Putamen (tissue), 1 donor: ENCODE measurements around the gene NMNAT2.
"Not testable (repeated sequence)": the region's sequence is repeated elsewhere in the genome, so short reads cannot be mapped to it uniquely, and the experiment has no call there.

Experiments
- DNase-seq: peaks from one replicate; pipeline ENCODE4 v3.0.0-alpha.2; 2016; ENCODE audit warnings: low spot score

The NMNAT2 gene

DNA sequence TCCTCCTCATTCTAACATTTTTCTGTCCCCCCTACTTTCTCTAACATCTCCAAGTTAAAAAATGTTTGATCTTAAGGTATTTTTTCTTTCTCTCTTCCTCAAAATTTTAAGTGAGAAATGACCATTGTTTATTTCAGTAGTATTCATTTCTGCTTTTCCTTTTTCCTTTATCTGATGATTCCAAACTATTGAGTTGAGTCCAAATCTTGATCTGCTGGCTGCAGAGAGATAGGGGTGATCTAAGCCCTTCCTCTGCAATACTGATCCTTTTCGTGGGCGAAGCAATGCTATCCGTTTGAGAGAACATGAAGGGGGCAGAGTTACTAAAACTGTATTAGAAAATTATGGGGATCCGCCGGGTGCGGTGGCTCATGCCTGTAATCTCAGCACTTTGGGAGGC is 516 bp upstream of the NMNAT2 start:
- DNase-seq = no peak

DNA sequence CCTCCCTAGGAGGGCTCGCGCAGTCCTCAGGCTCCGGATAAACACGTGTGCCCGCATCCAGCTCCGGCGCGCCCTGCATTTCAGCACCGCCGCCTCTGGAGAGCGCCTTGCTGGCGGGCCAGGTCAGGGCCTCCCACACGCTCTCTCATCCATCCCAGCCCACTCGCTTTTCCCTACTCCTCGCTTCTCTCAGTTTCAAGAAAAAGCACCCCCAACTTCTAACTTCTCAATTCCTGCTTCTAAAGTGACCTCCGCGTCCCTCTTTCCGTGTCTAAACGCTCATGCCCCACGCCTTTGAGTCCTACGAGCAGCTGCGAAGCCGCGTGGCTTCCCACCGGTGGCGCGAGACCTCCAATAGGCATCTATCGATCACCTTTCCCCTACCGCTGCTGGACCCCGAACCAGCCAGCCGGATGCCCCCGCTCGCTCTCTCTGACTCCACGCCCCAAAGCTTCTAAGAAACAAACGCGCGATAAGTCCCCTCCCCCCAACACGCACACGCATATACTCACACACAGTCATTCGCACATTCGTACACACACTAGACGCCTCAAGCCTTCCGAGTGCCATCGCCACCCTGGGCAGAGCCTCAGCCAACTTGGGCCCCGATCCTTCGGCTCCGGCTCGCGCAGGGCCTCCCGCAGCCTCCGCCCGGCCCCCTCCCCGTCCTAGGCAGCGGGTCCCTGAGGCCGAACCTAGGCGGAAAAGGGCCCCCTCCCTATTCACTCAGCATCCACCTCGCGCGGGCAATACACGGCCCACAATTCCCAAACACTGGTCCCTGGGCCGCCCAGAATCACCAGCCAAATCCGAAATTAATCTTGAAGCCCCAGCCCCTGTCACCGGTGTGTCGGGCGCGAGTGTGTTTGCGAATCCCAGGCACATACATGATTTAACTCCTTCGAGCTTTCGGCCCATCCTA is 1.1 kb downstream of the NMNAT2 start:
- peak; percentile 43 for DNase-seq

DNA sequence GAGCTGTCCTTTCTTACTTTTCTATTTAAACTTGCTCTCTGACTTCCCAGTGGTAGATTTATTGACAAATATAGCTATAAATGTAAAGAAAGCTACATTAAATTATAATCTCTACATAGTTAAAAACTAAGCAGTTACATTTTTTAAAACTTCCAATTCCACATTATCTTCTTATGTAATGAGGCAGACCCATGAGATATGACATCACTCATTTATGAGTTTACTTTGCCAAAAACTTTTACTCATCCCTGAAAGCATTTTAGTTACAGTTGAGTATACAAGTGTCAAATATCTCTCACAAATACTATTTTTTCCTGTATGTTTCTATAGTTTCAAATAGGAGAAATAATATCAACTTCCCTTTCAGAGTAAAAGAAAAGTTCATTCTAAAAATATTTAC is 3.8 kb downstream of the NMNAT2 start:
- no peak for DNase-seq

DNA sequence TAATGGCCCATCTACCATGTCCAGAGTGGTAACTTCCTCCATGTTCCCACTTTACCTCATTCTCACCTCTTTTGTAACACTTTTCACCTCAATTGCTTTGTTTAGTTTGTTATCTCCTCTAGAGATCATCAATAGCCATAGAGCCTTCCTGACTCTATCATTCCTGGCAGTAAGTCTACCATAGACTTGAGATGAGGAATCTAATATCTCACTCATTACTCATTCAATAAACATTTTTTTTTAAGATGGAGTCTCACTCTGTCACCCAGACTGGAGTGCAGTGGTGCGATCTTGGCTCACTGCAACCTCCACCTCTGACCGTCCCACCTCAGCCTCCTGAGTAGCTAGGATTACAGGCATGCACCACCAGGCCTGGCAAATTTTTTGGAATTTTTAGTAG is 7.1 kb downstream of the NMNAT2 start:
- DNase-seq = no peak

DNA sequence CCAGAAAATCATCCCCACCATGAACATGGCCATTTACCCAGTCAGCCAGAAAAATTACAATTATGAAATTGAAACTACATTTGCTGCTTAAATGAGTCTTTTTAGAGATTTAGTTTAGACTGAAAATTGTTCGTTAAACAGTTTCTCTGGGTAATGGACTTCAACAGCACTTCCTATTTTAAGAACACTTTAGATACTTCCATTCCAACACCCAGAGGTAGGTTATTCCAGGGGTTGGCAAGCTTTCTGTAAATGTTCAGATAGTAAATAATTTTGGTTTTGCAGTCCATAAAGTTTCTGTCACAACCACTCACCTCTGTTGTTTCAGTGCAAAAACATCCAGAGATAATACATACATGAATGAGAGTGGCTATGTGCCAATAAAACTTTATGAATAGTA is 10.2 kb downstream of the NMNAT2 start:
- no peak for DNase-seq

DNA sequence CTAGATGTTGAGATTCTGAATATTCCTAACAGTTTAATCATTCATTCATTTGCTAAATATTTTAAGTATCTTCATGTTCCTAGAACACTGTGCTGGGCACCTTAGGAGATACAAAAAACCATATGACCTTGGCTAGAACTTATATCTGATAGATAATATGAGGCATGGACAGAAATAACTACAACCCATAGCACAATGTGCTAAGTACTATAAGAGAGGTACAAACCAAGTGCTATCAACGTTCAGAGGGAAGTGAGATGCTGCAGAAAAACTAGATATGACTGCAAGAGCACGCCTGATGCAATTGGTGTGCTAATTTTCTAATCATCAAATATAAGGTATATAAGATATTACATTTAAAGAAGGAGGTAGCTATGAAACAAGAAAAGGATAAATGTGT is 10.7 kb downstream of the NMNAT2 start:
- DNase-seq = no peak

DNA sequence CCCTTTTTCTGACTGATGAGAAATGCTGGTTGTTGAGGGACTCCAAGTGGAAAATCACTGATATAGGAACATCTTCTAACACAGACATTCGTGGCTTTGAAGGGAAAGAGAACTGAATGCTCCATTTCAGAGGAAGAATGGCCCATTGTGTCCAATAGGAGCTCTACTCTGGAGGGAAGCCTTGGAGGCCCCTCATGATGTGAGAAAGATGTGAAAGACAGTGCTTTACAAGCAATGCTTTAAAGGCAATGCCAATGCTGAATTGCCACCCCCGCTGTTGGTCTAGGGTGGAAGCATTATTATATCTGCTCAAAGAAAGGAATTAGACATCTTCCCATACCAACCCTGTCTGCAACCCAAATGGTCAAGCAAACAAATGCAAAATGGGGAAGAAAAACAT is 13.7 kb downstream of the NMNAT2 start:
- peak; percentile 43 for DNase-seq

DNA sequence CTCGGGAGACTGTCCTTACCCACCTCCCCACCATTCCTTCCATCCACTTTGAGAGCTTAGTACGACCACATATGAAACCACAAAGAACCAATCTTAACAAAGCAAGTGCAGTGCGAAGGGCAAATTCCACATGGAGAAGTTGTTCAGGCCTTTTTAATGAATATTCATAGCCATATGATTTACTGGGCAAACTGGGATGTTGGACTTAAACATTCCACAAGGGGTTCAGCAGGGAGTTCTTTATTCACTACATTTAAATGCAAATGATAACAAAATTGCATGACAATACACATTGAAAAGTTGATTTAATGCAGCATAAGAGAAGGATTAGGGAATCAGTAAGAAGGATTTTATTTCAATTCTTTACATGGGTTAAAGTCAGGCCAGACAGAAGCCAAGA is 14.7 kb downstream of the NMNAT2 start:
- DNase-seq = no peak

DNA sequence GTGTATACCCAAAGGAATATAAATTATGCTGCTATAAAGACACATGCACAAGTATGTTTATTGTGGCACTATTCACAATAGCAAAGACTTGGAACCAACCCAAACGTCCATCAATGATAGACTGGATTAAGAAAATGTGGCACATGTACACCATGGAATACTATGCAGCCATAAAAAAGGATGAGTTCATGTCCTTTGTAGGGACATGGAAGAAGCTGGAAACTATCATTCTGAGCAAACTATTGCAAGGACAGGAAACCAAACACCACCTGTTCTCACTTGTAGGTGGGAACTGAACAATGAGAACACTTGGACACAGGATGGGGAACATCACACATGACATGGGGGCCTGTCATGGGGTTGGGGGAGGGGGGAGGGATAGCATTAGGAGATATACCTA is 16.6 kb downstream of the NMNAT2 start:
- not testable (repeated sequence) for DNase-seq

DNA sequence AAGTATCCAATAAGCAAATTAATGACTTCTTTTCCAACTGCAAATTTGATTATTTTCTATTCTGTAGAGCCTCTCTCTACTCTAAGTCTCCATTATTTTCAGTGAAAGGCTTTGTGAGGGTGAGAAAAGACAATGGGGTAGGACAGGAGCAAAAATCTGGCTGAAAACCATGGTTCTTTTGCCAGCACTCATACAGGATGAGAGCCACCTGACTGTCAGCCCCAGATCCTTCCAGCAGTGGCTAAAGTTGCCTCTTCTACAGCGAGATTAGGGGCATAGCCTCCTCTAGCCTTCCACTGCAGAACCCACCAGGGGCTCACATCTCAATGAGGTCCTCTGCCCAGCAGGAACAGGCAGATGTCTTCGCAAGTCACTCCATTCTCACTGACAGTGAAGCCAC is 23.7 kb downstream of the NMNAT2 start:
- no peak for DNase-seq

DNA sequence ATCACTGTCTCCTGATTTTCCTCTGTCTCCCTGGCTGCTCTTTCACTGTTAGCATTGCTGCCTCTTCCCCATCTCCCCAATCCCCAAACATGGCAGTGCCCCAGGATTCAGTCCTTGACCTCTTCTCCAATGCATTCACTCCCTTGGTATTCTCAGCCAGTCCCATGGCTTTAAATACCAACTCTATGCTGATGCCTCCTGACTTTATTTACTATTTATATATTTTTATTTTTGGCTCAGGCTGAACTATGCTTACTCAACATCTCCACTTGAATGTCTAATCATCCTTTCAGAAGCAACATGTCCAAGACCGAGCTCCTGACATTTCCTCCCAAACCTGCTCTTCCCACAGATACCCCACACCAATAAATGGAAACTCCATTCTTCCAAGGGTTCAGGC is 26.3 kb downstream of the NMNAT2 start:
- no peak for DNase-seq

DNA sequence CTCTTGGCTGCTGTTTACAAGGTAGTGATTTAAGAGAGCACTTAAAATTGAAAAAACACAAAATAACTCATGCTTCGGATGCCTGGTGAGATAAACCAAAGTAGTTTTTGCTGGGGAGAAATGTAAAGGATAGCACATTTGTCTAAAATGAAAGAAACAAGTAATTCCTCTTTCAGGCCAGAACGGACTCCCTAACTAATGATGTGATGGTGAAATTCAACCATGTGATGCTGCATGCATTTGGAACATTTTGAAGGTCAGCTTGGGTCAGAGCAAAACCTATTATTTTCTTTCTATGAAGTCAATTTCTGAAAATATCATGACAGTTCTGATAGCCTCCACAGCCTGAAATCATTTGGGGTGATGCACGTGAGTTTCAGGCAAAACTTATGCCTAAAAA is 27.6 kb downstream of the NMNAT2 start:
- no peak for DNase-seq

DNA sequence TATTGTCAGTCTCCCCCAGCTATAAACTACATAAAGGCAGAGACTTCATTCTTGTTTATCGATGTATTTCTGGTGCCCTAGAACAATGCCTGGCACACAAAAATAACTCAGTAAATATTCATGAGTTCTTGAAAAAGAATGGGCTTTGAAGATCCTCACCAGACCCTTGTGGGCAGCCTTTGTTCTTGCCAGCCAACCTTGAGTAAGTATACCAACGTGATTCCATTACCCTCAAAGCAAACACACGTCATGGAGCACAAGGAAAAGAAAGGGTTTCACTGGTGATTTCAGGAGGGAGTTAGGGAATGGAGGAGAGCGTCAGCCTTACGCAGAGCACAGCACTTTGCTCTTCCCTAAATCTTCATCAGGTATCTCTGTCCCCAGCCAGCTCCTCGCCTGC is 29.4 kb downstream of the NMNAT2 start:
- no peak for DNase-seq

DNA sequence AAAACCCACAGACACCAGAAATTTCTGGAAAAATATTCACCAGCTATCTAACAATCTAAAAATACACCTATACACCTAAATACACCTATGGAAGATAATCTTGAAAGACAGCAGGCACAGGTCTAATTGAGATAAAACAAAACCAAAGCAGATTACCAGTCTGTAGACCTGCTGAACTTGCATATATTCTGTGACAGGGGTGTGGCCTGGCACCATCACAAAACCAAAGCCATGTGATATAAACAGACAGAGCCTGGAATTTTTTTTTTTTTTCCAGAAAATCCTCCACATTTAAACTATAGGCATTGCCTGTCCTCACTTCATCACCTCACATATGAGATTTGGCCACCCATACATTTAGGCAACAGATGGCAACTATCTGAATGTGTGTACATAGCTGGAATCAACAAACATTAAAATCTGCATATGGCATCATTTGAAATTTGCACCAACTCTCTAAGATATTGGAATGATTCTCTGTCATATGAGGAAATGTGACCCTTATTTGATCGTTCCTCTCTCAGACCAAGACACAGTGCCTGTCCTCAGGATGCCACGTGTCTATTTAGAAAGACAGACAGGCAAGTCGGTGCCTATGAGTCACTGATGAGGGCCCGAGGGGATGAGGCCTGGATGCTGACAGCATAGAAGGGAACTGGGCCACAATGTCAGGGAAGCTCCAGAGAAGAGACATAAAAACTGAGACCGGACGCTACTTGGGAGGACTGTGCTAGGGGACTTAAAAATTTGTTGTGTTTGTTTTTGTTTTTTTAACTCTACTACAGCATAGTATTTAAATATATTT is 32.6 kb downstream of the NMNAT2 start:
- DNase-seq = no peak

DNA sequence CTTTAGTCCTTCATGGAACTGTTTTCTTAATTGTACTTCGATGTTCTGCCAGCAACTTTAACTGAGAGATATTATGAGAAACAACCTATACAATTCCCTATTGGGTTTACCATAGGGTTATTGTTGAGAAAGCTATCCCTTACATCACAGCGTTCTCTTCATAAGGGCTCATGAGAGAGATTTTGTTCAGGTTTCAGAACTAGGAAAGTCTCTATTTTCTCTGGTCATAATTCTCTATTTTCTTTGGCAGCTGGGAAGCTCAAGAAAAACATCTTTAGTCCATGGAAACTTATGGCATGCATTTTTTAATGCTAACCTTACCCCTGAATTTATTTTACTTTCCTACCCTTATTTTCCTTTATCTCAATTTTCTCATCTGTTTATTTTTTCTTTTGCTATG is 38.2 kb downstream of the NMNAT2 start:
- DNase-seq = no peak

DNA sequence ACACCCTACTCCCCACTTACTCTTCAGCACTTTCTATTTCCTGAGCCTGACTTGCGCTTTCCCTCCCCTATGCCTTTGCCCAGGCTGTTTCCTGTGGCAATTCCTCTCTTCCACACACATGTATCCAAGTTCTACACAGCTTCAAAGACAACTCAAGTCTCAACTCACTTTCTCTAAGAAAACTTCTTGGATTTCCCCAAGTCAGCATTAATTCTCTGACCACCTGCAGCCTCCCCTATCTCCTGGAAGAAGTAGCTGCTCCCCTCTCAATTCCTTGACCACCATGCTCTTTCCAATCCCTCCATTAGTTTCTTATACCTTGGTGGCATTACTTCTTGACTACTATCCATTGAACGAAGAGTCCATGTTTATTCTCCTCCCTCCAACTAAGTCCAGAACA is 42.8 kb downstream of the NMNAT2 start:
- DNase-seq = no peak

DNA sequence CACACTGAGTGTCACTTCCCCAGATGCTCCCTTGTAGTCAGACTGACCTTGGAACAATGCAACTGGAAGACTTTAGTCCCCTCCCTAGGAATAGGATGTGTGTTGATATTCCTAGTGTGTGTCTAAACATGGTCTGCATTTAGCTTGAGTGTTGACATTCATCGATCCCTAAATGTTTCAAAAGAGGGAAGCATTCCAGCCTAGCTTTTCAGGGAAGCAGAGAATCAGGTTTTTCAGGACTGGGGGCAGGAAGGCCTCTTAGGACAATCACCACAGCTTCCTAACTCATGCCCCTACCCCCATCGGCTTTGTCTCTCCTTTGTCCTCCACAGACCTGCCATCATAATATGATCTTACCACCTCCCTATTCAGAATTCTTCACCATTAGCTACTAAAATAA is 43.4 kb downstream of the NMNAT2 start:
- DNase-seq = no peak

DNA sequence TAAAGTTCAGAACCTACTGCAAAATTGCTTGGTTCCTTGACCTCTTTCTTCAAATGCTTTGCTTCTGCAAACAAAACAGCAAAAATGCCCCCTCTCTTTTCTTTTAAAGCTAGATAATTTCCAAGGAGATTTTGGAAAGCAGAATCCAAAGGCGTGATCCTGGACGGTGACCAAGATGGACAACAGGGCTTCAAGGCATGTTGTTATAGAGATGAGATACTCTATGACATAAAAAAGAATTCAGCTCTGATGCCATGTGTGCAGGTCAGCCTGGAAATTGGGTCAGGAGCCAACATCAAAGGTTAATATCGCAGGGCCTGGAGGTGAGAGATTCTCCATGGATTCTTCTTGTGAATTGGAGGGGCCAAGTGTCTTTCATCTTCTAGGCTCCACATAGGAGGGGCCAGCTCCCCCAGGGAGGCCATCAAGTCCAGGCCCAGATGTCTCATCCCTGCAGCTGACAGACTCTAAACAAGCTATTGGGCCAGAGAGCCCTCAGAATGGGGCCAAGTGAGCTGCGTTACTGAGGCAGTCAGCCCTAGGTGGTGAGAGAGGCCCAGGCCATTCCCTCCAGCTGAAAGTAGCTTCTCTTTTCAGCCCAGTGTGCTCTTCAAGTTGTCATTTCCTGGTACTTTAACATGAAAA is 45.5 kb downstream of the NMNAT2 start:
- DNase-seq = no peak

DNA sequence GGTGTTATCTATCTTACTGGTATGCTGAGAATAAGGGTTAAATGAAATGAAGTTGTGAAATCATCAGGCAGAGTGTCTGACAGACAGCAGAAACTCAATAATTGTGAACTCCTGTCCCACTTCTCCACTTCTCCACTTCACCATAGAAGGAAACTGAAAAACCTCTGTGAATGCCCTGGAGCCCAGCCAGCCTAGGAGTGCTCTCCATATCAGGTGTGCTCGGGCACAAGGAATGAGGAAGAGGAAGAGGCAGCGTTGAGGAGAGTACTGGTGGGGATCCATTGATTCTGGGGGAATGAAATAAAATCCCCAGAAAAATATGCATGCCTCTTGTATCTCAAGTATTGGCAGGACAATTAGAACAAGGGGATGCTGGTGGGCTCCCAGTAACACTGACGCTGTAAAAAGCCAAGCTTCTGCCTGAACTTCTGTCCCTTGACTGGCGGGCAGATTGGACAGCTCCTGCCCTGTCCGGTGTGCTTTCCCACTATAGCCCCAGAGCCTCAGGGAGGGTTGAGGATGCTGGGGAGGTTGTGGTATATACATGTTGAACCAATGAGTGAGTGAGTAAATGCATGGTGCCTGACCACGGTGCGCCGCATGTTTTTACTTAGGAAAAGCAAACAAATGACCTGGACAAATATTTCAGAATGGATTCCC is 47.7 kb downstream of the NMNAT2 start:
- no peak for DNase-seq

DNA sequence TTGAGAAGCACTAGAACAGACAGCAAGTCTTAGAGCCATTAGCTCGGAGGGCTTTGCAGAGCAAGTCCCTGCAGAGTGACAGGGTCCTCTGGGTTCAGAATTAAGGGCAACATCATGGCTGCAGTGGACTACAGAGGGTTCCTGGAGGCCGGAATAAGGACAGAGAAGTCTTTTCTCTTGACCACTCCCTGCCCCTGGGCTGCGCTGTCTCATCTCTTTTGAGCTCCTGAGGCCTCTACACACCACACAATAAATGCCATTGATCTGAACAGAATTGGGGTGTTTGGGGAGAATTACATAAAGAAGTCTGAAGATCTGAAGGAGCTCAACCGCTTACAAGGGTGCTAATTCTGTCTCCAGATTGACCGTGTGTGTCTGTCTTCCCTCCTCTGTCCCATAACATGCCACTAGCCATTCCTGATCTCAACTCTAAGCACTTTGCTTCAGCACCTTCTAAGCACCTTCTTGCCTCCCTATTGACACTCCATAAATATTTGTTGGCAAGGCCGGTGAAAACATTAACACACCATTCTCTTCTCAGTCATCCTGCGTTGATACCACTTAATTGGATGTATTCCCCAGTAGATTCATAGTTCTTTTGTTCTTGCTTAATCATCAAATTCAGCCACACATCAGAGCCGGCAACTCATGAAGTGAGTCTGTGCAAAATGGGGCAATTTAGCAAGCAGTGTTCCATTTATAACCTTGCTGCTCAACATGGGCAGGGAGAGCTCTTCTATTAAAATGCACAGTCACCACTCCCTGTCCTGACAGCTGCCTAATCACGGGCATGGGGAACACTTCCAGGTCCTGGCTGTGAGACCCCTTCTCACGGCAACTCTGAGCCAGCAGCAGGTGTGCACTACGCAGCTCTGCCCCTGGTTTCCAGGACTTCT is 49.7 kb downstream of the NMNAT2 start:
- peak; percentile 31 for DNase-seq

DNA sequence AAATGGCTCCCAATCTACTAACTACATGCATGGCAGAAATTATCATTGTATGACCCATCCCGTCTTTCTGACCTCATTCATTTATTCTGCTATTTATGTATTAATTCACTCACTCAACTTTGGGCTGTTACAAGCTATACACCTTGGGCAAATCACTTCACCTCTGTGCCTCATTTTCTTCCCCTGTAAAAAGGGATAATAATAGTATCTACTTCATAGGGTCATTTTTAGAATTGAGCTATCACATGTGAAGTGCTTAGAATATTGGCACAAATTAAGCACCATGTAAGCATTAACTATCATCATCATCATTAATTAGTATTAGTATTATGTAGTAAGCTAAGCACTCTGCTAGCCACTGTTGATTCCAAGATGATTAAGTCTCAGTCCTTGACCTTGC is 52.1 kb downstream of the NMNAT2 start:
- DNase-seq = no peak
